IPS-NIHi7 (cell line): ENCODE measurements around the gene TRRAP.
"Not testable (repeated sequence)": the region's sequence is repeated elsewhere in the genome, so short reads cannot be mapped to it uniquely, and the experiment has no call there.

Experiments
- DNase-seq: peaks from one replicate; pipeline ENCODE4 v3.0.0; 2012; ENCODE audit warnings: mixed read lengths; ENCODE audit errors: extremely low spot score

The TRRAP gene

DNA sequence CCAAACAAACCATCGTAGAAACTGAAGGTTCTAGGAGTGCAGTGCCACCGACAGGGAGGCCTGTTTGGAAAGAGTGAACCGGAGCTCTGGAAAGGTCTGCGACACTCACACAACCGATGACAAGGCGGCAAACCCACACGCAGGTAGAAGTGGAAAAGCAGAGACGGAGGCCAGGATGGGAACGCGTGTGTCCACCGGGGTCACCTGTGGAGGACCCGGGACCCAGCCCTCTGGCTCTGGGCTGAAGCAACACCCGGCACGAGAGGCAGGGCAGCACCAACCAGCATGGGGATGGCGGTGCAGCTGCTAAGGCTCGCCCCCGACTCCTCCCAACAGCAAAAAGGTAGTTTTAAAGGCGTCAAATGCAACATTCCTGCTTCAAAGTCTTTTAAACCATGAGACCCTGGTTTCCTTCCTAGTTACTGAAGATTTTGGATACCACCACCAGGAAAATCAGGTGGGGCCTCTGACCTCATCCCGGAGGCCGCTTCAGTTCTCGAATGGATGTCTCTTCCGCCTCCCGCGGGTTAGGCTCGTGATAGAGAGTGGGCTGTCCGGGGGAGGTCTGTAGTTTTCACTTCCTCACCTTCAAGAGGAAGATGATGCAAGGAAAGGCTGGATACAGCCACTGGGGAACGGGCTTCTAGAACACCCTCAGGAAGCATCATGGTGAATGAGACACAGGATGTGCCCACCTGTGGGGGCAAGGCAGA is 150.1 kb downstream of the TRRAP start:
- DNase-seq = no peak

DNA sequence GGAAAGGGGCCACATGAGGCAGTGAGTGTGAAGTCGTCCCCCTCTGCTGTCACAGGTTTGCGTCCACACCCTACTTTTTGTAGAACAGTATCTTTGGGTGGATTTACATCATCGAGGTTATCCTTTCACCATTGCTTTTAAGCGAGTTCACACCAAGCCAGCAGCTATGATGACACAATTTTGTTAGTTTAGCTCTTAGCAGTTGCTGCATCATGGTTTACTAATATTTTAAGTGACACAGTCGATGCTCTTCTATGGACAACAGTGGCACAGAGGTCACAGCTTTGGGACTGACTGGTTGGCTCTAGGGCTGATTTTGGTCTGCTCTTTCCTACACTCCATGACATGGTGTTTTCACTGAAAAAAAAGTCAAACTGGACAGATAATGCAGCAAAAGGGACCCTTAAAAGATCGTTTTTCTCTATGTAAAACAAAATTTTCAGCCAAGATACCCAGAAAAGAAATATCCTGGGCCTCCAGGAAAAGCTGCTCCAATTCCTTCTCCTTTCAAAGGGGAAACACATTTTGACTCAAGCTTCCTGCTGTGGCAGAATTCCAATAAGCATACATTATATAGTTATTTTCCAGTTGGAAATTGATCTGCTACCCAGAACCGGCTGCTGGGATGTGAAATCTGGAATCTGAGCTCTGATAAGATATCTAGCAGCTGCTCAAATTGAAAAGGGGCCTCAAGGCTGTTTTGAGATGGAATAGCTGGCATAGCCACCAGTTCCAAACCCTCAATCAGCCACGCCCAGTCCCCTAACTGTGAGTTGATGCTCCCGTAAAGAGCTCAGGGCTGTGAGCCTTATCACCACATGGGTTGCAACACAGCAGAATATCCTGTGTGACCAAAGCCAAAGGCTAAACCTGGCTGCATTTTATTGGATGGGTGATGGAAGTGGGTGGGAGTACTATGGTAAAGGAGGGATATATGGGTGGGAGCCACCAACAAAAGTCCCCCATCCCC is 151.4 kb downstream of the TRRAP start:
- DNase-seq = no peak

DNA sequence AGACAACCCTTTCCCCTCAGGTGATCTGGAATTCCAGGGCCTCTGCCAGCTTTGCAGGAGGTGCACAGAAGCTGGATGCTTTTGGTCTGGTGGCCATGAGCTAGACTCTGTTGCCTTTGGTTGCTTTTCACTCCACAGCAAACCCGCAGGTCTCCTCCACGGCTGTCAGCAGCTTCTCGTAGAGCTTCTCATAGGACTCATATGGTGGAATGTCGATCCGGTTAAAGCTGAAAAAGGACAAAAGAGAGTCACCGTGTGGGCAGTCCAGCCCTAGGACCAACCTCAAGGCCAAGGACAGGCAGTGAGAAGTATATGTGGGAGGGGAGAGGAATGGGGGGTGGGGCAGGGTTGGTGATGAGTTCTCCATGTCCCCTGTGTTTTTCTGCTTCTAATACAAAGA is 152.1 kb downstream of the TRRAP start:
- DNase-seq = no peak

DNA sequence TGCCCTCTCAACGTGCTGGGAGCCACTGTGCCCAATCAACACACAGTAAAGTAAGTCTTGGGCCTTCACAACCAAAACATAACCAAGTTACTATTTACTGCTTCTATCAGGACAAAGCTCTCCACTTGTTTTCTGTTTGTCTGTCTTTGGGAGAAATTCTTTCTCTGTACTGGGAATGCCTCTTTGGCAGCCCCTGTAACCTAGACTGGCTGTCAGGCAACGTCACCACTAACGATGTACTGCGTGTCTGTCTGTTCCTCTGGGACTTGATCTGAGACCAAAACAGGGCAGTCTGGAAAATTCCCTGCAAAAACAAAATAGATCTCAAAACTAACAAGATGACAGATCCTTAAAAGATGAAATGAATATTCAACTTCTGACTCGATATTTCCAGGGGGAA is 152.6 kb downstream of the TRRAP start:
- no peak for DNase-seq

DNA sequence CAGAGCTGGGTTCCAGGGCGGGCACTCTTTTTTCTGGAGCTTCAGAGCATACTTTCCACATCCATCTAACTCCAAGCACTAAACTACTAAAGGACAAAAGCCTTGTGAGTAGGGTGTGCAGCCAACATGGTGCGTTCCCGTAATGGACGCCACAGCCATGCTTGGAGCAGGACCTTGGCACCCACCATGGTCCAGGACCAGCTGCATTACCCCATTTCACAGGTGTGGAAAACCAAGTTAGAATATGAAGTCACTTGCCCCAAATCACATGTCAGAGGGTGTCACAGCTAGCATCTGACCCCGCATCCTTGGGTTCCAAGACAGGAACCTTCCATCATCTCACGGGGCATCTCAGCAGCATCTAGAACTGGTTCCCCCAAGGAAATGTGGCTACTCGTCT is 153.2 kb downstream of the TRRAP start:
- no peak for DNase-seq

DNA sequence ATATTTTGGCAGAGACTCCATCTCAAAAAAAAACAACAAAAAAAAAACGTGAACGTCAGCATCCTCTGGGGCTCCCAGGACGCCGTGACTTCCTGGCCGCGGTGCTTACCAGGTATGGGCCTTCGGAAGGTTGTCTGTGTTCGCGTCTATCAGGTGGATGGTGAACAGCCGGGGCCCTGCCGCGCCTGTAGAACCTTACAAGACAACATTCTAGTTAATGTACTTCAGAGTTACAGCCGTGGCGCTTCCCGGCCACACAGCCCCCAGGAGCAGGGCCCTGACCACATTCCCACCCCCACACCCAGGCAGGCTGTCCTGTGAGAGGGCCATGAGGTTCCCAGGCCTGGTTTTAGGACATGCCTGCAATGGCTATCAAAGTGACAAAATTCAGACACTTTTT is 154.6 kb downstream of the TRRAP start:
- DNase-seq = no peak

DNA sequence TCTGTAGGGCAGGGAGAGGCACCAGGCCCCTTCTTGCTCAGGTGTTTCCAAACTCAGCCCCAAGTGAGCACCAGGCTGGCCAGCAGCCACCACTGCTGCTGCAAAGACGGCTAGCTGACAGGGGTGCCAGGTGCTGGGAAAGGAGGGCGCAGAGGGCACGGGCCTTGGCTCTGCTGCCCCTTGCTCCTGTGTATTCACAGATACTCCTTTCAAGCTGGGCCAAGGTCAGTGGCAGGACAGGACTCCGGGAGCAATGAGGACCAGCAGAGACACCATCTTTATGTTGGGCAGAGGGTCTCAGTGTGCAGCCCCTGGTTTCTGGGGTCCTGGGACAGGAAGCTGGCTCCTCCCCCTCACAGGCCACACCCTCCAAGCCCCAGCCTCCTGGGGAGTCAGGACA is 155.4 kb downstream of the TRRAP start:
- DNase-seq = no peak

DNA sequence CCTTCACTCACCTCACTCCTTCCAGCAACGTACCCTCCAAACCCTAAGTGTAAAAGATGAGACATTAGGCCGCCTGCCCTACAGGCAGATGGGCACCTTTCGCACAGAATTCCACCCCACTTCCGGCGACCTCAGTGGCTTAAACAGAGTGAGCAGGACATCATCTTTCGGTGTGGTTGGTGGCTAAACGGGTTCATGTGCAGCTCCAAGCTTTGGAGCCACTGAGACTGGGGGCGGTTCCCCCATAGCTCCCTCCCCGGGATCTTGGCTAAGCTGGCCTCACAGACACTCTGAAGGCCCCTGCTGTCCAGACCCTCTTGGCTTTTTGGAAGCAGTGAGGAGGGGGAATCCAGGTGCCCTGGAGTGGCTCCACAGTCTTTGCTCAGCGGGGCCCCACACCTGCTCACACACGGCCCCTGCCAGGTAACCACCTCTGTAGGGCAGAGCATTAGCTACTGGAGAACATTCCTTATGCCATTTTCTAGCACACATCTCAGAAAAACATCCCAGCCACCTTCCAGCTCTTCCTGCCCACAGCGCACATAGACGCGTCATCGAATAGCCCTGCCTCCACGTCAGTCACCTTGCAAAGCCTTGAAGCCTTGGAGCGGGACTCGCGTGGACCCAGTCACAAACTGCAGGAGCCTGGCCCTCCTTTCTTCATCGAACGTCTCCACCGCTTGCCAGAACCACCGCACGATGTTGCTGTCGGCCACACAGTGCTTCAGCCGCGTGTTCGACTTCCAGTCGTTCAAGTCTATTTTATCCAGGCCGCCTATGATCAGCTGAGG is 156.8 kb downstream of the TRRAP start:
- no peak for DNase-seq

DNA sequence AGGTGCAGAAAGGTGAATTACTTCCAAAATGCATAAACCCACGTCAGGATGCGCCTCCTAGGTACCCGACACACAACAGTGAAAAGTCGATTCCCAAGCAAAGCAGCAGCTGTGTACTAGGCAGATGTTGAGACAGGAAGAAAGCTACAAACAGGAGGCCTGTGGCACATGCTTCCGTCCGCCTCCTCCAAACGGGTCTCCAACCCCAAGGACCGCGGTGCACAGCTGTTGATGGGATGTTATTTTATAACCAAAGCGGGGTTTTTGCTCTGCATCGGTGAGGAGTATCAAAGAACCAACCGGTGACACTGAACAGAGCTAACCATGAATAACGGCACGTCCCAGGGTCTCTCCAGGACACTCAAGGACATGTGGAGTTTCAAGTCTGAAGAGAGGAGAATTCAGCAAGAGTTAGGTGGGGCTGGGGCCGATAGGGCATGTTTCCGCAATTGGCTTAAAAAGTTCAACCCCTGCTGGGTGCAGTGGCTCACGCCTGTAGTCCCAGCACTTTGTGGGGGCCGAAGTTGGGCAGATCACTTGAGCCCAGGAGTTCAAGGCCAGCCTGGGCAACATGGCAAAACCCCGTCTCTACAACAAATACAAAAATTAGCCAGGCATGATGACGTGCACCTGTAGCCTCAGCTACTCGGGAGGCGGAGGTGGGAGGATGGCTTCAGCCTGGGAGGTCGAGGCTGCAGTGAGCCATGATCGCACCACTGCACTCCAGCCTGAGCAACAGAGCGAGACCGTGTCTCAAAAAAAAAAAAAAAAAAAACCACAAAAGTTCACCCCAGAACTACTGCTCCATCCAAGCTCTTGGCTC is 157.6 kb downstream of the TRRAP start:
- no peak for DNase-seq

DNA sequence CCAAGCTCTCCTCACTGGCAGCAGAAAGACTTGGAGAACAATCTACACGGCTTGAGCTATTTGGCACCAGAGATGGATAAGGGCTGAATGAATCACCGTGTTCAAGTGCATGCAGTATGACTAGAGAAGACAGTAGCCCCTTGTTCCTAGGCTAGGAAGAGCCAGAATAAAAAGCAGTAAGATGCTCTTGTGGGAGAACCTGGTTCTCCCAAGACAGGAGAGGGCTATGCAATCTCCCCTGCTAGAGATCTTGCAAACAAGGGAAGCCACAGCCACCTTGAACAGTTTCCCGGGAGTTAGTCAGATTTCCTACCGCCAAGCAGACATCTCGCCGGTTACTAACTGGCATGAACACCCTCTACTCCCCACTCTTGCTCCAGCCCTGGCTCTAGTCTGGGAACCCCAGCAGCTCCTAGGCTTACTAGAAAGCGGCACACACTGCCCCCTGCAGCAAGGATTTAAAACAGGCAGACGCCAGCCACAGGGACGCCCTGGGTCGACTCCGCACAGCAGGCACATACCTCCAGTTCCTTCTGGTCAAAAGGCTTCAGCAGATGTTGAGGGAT is 158.3 kb downstream of the TRRAP start:
- peak; percentile 77 for DNase-seq

DNA sequence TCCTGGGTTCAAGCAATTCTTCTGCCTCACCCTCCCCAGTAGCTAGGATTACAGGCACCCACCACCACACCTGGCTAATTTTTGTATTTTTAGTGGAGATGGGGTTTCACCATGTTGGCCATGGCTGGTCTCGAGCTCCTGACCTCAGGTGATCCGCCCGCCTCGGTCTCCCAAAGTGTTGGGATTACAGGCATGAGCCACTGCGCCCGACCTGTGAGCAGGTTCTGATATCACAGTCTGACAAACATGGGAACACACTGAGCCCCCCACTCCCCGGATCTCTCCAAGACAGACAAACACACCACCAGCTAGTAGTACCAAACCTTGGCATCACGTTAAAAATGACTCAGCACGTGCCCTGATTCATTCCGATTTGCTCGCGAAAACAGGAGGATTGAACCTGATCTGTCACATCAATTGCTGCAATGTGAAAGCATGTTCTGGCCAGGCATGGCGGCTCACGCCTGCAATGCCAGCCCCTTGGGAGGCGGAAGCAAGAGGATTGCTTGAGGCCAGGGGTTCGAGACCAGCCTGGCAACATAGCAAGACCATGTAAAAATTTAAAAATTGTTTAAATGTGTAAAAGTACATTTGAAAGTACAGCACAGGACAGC is 159.1 kb downstream of the TRRAP start:
- no peak for DNase-seq

DNA sequence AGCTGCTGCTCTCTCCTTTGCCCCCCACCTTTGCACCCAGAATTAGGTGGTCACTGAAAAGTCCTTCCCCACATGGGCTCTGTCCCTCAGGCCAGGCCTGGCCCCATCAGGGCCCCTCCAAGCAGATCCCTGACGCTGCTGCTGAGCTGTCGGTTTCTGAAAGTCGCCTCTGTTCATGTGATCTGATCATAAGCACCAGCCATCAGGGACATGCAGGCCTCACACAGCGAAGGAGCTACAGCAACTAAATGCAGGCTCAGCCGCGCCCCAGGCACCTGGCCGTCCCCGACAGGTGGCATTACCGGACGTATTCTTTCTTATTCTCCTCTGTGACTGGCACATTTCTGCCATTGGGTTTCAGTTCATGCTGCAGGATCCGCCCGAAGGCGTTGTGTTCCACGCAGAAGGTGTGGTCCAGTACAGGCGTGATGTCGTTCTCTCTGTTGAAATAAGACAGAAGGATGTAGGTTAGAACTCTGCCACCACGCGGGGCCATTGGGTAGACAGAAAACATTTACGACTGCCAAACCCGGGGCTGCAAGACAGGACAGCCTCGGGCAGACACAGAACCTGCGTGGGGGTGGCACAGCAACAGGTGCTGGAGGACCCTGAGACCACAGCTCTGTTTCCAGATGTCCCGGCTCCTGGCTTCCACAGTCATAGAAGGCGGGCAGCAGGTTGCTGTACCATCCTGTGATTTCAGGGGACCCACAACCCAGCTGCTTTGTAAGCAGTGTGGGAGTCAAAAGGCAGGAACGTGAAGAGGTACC is 159.9 kb downstream of the TRRAP start:
- no peak for DNase-seq

DNA sequence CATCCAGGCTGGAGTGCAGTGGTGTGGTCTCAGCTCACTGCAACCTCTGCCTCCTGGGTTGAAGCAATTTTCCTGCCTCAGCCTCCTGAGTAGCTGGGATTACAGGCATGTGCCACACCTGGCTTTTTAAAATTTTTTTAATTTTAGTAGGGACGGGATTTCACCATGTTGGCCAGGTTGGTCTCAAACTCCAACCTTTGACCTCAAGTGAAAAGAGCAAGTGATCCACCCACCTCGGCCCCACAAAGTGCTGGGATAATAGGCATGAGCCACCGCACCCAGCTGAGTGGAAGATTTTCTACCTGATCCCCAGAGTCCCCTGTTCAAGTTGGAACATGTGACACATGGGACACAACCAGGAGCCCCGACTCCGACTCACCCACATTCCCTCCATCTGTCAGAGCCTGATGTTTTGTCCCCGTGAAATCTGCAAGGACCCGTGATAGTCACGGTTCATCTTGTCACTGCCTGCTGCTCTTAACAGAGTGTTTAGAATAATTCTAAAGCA is 161.1 kb downstream of the TRRAP start:
- DNase-seq = no peak

DNA sequence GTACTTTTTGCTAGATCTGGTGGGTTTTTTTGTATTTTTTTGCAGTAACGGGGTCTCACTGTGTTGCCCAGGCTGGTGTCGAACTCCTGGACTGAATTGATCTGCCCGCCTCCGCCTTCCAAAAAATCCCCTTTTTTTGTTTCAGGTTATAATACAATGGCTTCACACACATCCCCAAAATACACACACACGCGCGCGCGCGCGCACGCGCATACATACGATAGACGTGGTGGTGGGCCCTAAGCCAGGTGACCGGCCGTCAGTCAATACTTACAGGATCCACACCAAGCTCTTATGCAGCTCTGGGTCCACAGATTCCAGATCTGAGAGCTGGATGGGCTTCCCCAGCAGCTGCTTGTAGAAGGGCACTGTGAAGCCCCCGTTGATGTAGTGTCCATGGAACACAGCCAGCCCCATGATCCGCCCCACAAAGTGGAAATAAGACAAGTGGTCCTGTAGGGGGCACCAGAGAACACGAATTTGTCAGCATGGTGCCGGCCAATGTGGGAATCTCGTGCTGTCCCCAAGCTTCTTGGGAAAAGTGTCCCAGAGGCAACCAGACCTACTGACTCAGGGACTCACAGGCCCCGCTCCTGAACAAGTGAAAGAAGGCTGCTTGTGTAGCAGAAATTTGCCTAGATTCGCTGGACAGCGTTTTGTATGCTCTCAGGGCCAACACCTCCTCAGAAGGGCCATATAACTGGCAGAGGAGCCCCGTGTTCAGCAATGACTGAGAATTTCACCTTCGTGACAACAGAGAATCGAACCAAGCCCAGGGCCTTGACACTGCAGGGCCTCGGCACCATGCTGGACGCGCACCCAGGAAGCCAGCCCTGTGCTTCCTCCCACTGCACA is 162.0 kb downstream of the TRRAP start:
- peak; percentile 95 for DNase-seq

DNA sequence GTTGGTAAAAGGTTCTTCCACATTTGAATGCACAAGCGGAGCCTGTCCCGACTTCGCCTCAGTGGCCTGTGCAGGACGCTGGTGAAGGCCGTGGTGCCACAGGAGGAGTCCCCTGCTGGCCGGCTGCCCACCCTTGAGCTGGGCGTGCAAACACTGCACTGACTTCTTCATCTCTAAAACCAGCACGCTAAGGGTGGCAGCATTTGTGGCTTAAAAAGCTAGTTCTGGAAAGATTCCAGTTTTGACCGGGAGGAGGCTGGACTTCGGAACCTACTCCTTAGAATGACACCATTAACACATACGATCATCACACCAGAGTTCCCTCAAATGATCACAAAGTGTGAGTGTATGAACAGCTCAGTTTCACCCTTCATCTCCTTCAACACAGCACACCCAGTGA is 163.2 kb downstream of the TRRAP start:
- no peak for DNase-seq

DNA sequence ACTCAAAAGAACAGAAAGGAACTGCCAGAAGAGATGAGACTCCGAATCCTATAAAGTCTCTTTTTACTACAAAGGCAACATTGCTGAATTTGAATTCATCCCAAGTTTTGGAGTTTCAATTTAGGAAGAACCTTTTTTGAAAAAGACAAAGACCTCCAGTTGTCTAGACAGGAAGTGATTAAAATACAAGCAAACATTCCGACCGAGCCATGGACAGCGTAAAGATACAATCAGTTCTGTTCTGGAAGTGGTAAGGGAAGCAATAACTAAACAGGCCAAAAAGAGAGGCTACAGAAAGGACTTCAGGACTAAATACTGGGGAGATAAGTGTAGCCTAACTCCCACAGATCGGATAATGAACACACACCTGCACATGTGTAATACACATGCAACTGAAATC is 164.6 kb downstream of the TRRAP start:
- DNase-seq = no peak

DNA sequence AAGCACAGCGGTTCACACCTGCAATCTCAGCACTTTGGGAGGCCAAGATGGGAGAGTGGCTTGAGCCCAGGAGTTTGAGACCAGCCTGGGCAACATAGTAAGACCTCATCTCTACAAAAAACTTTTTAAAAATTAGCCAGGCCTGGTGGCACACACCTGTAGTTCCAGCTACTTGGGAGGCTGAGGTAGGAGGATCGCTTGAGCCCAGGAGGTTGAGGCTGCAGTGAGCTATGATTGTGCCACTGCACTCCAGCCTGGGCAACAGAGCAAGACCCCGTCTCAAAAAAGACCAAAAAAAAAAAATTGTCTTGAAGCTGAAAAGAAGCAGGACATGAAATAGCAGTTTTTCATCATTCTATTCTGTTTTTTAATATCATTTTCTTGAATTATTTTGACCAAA is 166.5 kb downstream of the TRRAP start:
- not testable (repeated sequence) for DNase-seq

DNA sequence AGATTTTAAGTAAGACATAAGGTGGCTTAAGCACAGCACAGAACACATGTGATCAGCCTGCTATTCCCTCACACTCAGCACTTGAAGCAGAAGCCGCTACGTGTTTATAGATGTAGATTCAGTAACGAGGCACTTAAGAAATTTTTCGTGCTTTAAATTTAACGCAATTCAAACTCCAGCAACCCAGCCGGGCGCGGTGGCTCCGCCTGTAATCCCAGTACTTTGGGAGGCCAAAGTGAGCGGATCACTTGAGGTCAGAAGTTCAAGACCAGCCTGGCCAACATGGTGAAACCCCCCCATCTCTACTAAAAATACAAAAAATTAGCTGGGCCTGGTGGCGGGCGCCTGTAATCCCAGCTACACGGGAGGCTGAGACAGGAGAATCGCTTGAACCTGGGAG is 167.9 kb downstream of the TRRAP start:
- DNase-seq = not testable (repeated sequence)

DNA sequence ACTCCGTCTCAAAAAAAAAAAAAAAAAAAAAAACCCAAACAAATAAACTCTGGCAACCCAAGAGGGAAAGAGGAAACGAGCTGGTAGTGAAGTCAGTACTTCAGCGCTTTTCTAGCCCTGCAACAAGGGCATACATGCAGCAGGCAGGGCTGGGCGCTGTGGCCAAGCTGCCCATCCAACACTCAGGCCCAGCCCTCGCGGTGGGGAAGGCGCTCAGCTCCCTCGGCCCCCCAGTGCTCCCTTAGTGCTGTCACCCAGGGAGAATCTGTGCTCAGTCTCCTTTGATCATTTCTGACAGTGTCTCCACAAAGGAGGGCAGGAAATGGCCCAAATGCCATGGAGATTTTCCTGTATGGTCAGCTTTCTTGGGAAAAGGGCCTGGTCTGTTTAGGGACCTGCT is 168.4 kb downstream of the TRRAP start:
- no peak for DNase-seq
